ENCODE data around the gene EIF4EBP3.
A peak's percentile ranks its signal among the peaks of the same experiment; 100 is the strongest.

Gene EIF4EBP3

GRCh38 chr5:140547508-140548299 lies at the start of gene EIF4EBP3:
EIF4EBP3 (plus strand) TSS chr5:140547662; CDS start chr5:140547738, 76 bp downstream.
- Mint-ChIP-seq H3K4me1 (peaks cover 42% of the 10 kb centered on the region), H3K27ac (peak within 1 kb of the TSS; percentile 92), H3K4me3 (peak within 1 kb of the TSS; percentile 83), H3K27me3 (no peaks in the 10 kb centered on the region), H3K36me3 (ENCODE audit: low read depth) (peaks cover 39% of the 10 kb centered on the region), H3K9me3 (no peaks in the 10 kb centered on the region)
- ATAC-seq, result peak; percentile 98
- DNase-seq, result peak; percentile 89

- H3K27me3 Mint-ChIP-seq, result no peaks in the 10 kb centered on the region
- DNase-seq (no peak), ATAC-seq (no peak)
- H3K4me1 Mint-ChIP-seq, result peaks cover 3% of the 10 kb centered on the region
- peaks cover 31% of the 10 kb centered on the region for H3K36me3 Mint-ChIP-seq (ENCODE audit: low read depth)
- no peak overlapping the region for H3K27ac Mint-ChIP-seq
- no peak overlapping the region for H3K4me3 Mint-ChIP-seq
- no peaks in the 10 kb centered on the region for H3K9me3 Mint-ChIP-seq
Measured at GRCh38 chr5:140497897-140498296, 49.6 kb upstream of the EIF4EBP3 start.

- no peak for DNase-seq
- Mint-ChIP-seq H3K4me3 (no peak overlapping the region), H3K4me1 (peaks cover 3% of the 10 kb centered on the region), H3K27me3 (no peaks in the 10 kb centered on the region), H3K36me3 (ENCODE audit: low read depth) (peaks cover 29% of the 10 kb centered on the region), H3K9me3 (no peaks in the 10 kb centered on the region), H3K27ac (no peak overlapping the region)
- ATAC-seq, result no peak
Measured at GRCh38 chr5:140498591-140498990, 48.9 kb upstream of the EIF4EBP3 start.

DNA sequence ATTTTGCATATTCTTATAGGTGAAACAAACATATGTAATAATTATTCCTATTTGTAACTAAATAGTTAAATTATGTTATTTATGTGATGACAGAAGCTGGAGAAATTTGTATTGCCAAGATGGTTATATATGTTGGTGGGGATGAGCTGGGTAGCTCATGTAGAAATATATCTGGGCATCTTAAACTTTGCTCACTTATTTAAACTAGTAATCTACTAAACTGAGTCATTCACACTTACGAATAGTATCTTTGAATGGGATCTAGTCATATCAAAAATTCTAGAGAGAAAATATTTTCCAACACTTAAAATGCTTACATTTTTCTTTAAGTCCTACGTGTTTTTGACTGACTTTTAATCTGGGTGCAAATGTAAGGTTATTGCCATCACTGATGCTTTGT lies 44.6 kb upstream of the EIF4EBP3 start:
- H3K27me3 Mint-ChIP-seq, result no peaks in the 10 kb centered on the region
- H3K36me3 Mint-ChIP-seq (ENCODE audit: low read depth), result peaks cover 22% of the 10 kb centered on the region
- DNase-seq (no peak), ATAC-seq (no peak)
- no peak overlapping the region for H3K4me3 Mint-ChIP-seq
- no peaks in the 10 kb centered on the region for H3K9me3 Mint-ChIP-seq
- H3K27ac Mint-ChIP-seq, result no peak overlapping the region
- H3K4me1 Mint-ChIP-seq, result peaks cover 3% of the 10 kb centered on the region

GRCh38 chr5:140509898-140510297 lies 37.6 kb upstream of the EIF4EBP3 start:
- Mint-ChIP-seq H3K4me3 (no peak overlapping the region), H3K9me3 (no peaks in the 10 kb centered on the region), H3K27ac (no peak overlapping the region), H3K36me3 (ENCODE audit: low read depth) (peaks cover 54% of the 10 kb centered on the region), H3K27me3 (no peaks in the 10 kb centered on the region), H3K4me1 (no peaks in the 10 kb centered on the region)
- DNase-seq, result no peak
- no peak for ATAC-seq

DNA sequence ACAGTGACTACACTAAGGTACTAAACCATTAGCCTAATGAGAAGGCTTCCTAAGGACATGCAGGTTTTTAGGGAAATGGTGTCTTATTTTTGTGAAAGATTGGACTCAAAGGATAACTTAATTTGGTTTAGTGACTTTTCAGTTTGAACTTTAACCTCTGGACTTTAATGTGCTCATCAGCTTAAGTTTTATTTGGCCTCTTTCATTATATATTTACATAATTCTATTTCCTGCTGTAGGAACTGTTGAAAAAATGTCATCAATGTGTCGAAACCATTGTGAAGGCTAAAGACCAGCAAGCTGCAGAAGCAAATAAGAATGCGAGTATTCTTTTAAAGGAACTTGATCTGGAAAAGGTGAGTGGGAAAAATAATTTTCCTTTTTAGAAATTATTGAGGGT lies 34.3 kb upstream of the EIF4EBP3 start:
- Mint-ChIP-seq H3K4me3 (no peak overlapping the region), H3K4me1 (no peaks in the 10 kb centered on the region), H3K9me3 (no peaks in the 10 kb centered on the region), H3K27ac (no peak overlapping the region), H3K36me3 (ENCODE audit: low read depth) (peaks cover 55% of the 10 kb centered on the region), H3K27me3 (no peaks in the 10 kb centered on the region)
- ATAC-seq, result no peak
- DNase-seq, result no peak

- Mint-ChIP-seq H3K36me3 (ENCODE audit: low read depth) (peaks cover 37% of the 10 kb centered on the region), H3K4me3 (no peak overlapping the region), H3K4me1 (peaks cover 2% of the 10 kb centered on the region), H3K27ac (peak overlapping the region; percentile 41), H3K9me3 (no peaks in the 10 kb centered on the region), H3K27me3 (no peaks in the 10 kb centered on the region)
- ATAC-seq, result no peak
- DNase-seq, result no peak
Measured at GRCh38 chr5:140524003-140524402, 23.5 kb upstream of the EIF4EBP3 start.

DNA sequence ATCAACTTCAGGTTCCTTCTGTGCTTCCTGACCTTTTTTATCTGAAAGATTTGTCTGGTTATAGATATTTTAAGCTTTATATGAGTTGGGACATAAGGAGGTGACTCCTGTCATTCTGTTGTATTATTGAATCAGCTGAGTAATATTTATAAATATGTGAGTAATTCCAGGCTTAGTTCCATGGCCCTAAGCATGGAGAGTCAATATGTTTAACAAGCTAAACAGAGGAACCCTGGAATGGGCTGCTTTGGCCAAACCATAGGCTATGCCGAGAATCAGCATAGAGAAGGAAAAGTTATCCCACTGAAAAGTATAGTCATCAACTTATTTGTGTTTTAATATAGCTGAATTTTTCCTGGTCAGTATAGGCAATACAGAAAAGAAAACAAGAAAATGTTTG lies 7.2 kb upstream of the EIF4EBP3 start:
- ATAC-seq (no peak), DNase-seq (no peak)
- no peaks in the 10 kb centered on the region for H3K27me3 Mint-ChIP-seq
- H3K36me3 Mint-ChIP-seq (ENCODE audit: low read depth), result peaks cover 49% of the 10 kb centered on the region
- peaks cover 2% of the 10 kb centered on the region for H3K4me1 Mint-ChIP-seq
- no peak overlapping the region for H3K4me3 Mint-ChIP-seq
- H3K9me3 Mint-ChIP-seq, result no peaks in the 10 kb centered on the region
- no peak overlapping the region for H3K27ac Mint-ChIP-seq

DNA sequence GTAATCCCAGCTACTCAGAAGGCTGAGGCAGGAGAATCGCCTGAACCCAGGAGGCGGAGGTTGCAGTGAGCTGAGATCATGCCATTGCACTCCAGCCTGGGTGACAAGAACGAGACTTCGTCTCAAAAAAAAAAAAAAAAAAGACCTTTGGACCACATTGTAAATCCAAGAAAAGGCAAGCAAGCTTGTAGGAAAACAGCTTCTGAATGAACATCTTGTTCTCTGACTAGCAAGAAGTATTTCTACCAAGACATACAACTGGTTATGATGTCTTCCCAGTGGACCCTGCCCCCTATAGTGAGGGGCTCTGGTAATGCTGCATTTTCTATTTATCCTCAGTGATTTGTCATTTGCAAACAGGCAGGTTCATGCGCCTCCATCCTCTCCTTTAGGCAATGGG lies 4.5 kb upstream of the EIF4EBP3 start:
- Mint-ChIP-seq H3K27ac (no peak overlapping the region), H3K4me3 (no peak overlapping the region), H3K4me1 (peaks cover 11% of the 10 kb centered on the region), H3K9me3 (no peaks in the 10 kb centered on the region), H3K27me3 (no peaks in the 10 kb centered on the region), H3K36me3 (ENCODE audit: low read depth) (peaks cover 38% of the 10 kb centered on the region)
- DNase-seq (no peak), ATAC-seq (no peak)

DNA sequence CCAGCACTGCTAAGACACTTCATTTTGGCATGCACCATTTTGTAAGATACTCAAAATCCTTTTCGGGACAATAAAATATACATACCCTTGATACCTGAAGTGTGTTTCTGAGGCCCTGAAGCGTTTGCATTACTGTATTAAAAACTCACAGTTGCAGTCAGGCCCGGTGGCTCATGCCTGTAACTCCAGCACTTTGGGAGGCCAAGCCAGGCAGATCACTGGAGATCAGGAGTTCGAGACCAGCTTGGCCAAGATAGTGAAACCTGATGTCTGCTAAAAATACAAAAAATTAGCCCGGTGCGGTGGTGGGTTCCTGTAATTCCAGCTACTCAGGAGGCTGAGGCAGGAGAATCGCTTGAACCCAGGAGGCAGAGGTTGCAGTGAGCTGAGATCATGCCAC lies 2.5 kb upstream of the EIF4EBP3 start:
- DNase-seq (no peak), ATAC-seq (no peak)
- Mint-ChIP-seq H3K9me3 (no peaks in the 10 kb centered on the region), H3K27ac (no peak overlapping the region), H3K4me1 (peaks cover 29% of the 10 kb centered on the region), H3K36me3 (ENCODE audit: low read depth) (peaks cover 35% of the 10 kb centered on the region), H3K4me3 (no peak overlapping the region), H3K27me3 (no peaks in the 10 kb centered on the region)

DNA sequence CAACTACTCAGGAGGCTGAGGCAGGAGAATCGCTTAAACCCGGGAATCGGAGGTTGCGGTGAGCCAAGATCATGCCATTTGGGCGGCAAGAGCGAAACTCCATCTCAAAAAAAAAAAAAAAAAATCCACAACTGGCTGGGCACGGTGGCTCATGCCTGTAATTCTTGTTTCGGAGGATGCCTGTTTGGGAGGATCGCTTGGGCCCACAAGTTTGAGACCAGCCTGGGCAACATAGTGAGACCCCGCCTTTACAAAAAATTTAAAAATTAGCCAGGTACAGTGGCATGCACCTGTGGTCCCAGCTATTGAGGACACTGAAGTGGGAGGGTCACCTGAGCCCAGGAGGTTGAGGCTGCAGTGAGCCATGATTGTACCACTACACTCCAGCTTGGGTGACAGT lies 1.9 kb upstream of the EIF4EBP3 start:
- H3K4me3 Mint-ChIP-seq, result no peak overlapping the region
- no peaks in the 10 kb centered on the region for H3K9me3 Mint-ChIP-seq
- H3K36me3 Mint-ChIP-seq (ENCODE audit: low read depth), result peaks cover 35% of the 10 kb centered on the region
- H3K27me3 Mint-ChIP-seq, result no peaks in the 10 kb centered on the region
- ATAC-seq (no peak), DNase-seq (no peak)
- H3K4me1 Mint-ChIP-seq, result peaks cover 29% of the 10 kb centered on the region
- peak overlapping the region; percentile 27 for H3K27ac Mint-ChIP-seq

DNA sequence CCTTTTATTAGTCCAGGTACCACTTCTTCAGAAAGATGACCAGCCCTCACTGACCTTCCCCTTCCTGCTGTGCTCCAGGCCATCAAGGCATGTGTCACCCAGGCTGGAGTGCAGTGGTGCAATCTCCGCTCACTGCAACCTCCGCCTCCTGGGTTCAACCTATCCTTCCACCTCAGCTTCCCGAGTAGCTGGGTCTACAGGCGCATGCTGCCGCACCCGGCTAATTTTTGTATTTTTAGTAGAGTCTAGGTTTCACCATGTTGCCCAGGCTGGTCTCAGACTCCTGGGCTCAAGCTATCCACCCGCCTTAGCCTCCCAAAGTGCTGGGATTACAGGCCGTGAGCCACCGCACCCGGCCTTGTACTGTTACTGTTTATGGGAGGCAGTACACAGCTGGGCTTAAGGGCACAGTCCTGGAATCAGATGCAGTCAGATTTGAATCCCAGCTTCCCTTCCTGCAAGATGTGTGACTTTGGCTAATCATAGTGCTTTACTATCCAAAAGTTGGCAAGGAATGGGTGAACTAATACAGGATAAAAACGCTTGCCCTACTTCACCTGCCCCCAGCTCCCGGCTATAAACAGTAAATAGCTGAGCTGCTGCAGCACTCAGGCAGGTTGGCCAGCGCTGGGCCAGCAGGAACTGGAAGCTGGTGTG lies 483 bp upstream of the EIF4EBP3 start:
- peak overlapping the region; percentile 92 for H3K27ac Mint-ChIP-seq
- peaks cover 38% of the 10 kb centered on the region for H3K4me1 Mint-ChIP-seq
- peak overlapping the region; percentile 83 for H3K4me3 Mint-ChIP-seq
- H3K27me3 Mint-ChIP-seq, result no peaks in the 10 kb centered on the region
- peaks cover 37% of the 10 kb centered on the region for H3K36me3 Mint-ChIP-seq (ENCODE audit: low read depth)
- ATAC-seq (no peak), DNase-seq (no peak)
- H3K9me3 Mint-ChIP-seq, result no peaks in the 10 kb centered on the region

GRCh38 chr5:140548300-140548688 lies 832 bp downstream of the EIF4EBP3 start:
- H3K36me3 Mint-ChIP-seq (ENCODE audit: low read depth), result peaks cover 42% of the 10 kb centered on the region
- peak overlapping the region; percentile 92 for H3K27ac Mint-ChIP-seq
- ATAC-seq (peak; percentile 7), DNase-seq (no peak)
- H3K4me1 Mint-ChIP-seq, result peaks cover 48% of the 10 kb centered on the region
- peak overlapping the region; percentile 83 for H3K4me3 Mint-ChIP-seq
- no peaks in the 10 kb centered on the region for H3K9me3 Mint-ChIP-seq
- H3K27me3 Mint-ChIP-seq, result no peaks in the 10 kb centered on the region

DNA sequence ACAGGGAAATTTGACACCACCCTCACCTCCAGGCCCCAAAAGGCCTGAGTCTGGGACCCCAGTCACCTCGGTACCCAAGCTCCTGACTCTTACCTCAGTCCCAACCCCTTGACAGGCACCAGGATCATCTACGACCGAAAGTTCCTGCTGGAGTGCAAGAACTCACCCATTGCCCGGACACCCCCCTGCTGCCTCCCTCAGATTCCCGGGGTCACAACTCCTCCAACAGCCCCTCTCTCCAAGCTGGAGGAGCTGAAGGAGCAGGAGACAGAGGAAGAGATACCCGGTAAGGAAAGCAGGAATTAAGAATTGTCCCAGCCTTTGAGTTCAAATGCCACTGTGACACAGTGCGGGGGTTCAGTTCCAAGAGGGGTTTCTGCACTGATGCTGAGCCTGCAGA lies 1.3 kb downstream of the EIF4EBP3 start:
- H3K4me3 Mint-ChIP-seq, result peak overlapping the region; percentile 83
- no peak for DNase-seq
- H3K27me3 Mint-ChIP-seq, result no peaks in the 10 kb centered on the region
- no peaks in the 10 kb centered on the region for H3K9me3 Mint-ChIP-seq
- H3K27ac Mint-ChIP-seq, result peak overlapping the region; percentile 92
- no peak for ATAC-seq
- peaks cover 53% of the 10 kb centered on the region for H3K4me1 Mint-ChIP-seq
- H3K36me3 Mint-ChIP-seq (ENCODE audit: low read depth), result peaks cover 47% of the 10 kb centered on the region

All from activated naive CD8-positive, alpha-beta T cell treated with anti-CD3 and anti-CD28 coated beads, Interleukin-2, amount 50 U/mL, for 24 hours (primary cell).